Measurements from ENCODE around the gene JDP2.

JDP2 gene

GRCh38 chr14:75476274-75476995 lies 48.6 kb downstream of the JDP2 start:
- Histone ChIP-seq H3K9ac (ENCODE audit: low read length) (no peak overlapping the region), H3K4me1 (ENCODE audit: insufficient read depth, low read length) (peaks cover 12% of the 10 kb centered on the region), H3K27me3 (ENCODE audit: control insufficient read depth in 1 of 2, insufficient read depth in 2 of 2, low read length in 2 of 2) (no peaks in the 10 kb centered on the region), H3K27ac (ENCODE audit: low read depth, low read length) (no peak overlapping the region), H3K4me3 (ENCODE audit: low read depth in 1 of 2, low read length in 2 of 2) (no peak overlapping the region), H3K9me3 (ENCODE audit: low read length) (no peaks in the 10 kb centered on the region), H3K36me3 (ENCODE audit: insufficient read depth, low read length) (peaks cover 10% of the 10 kb centered on the region)

- peaks cover 12% of the 10 kb centered on the region for H3K4me1 ChIP-seq (ENCODE audit: insufficient read depth, low read length)
- no peaks in the 10 kb centered on the region for H3K36me3 ChIP-seq (ENCODE audit: insufficient read depth, low read length)
- no peaks in the 10 kb centered on the region for H3K9me3 ChIP-seq (ENCODE audit: low read length)
- no peak overlapping the region for H3K27ac ChIP-seq (ENCODE audit: low read depth, low read length)
- no peaks in the 10 kb centered on the region for H3K27me3 ChIP-seq (ENCODE audit: control insufficient read depth in 1 of 2, insufficient read depth in 2 of 2, low read length in 2 of 2)
- no peak overlapping the region for H3K9ac ChIP-seq (ENCODE audit: low read length)
- H3K4me3 ChIP-seq (ENCODE audit: low read depth in 1 of 2, low read length in 2 of 2): no peak overlapping the region
Observed at GRCh38 chr14:75477881-75478280, 50.1 kb downstream of the JDP2 start.

- Histone ChIP-seq H3K9ac (ENCODE audit: low read length) (no peak overlapping the region), H3K4me3 (ENCODE audit: low read depth in 1 of 2, low read length in 2 of 2) (no peak overlapping the region), H3K9me3 (ENCODE audit: low read length) (no peaks in the 10 kb centered on the region), H3K4me1 (ENCODE audit: insufficient read depth, low read length) (peaks cover 12% of the 10 kb centered on the region), H3K36me3 (ENCODE audit: insufficient read depth, low read length) (no peaks in the 10 kb centered on the region), H3K27me3 (ENCODE audit: control insufficient read depth in 1 of 2, insufficient read depth in 2 of 2, low read length in 2 of 2) (no peaks in the 10 kb centered on the region), H3K27ac (ENCODE audit: low read depth, low read length) (no peak overlapping the region)
Observed at GRCh38 chr14:75479770-75480600, 52.2 kb downstream of the JDP2 start.

- Histone ChIP-seq H3K9me3 (ENCODE audit: low read length) (no peaks in the 10 kb centered on the region), H3K27ac (ENCODE audit: low read depth, low read length) (no peak overlapping the region), H3K9ac (ENCODE audit: low read length) (no peak overlapping the region), H3K4me3 (ENCODE audit: low read depth in 1 of 2, low read length in 2 of 2) (no peak overlapping the region), H3K4me1 (ENCODE audit: insufficient read depth, low read length) (no peaks in the 10 kb centered on the region), H3K36me3 (ENCODE audit: insufficient read depth, low read length) (no peaks in the 10 kb centered on the region), H3K27me3 (ENCODE audit: control insufficient read depth in 1 of 2, insufficient read depth in 2 of 2, low read length in 2 of 2) (no peaks in the 10 kb centered on the region)
Observed at GRCh38 chr14:75482366-75482765, 54.5 kb downstream of the JDP2 start.

GRCh38 chr14:75484711-75485429 lies 57.0 kb downstream of the JDP2 start:
- no peaks in the 10 kb centered on the region for H3K4me1 ChIP-seq (ENCODE audit: insufficient read depth, low read length)
- H3K27me3 ChIP-seq (ENCODE audit: control insufficient read depth in 1 of 2, insufficient read depth in 2 of 2, low read length in 2 of 2): no peaks in the 10 kb centered on the region
- no peak overlapping the region for H3K27ac ChIP-seq (ENCODE audit: low read depth, low read length)
- H3K9me3 ChIP-seq (ENCODE audit: low read length): no peaks in the 10 kb centered on the region
- no peak overlapping the region for H3K4me3 ChIP-seq (ENCODE audit: low read depth in 1 of 2, low read length in 2 of 2)
- no peaks in the 10 kb centered on the region for H3K36me3 ChIP-seq (ENCODE audit: insufficient read depth, low read length)
- no peak overlapping the region for H3K9ac ChIP-seq (ENCODE audit: low read length)

GRCh38 chr14:75486318-75486717 lies 58.5 kb downstream of the JDP2 start:
- Histone ChIP-seq H3K27me3 (ENCODE audit: control insufficient read depth in 1 of 2, insufficient read depth in 2 of 2, low read length in 2 of 2) (no peaks in the 10 kb centered on the region), H3K27ac (ENCODE audit: low read depth, low read length) (no peak overlapping the region), H3K4me1 (ENCODE audit: insufficient read depth, low read length) (no peaks in the 10 kb centered on the region), H3K36me3 (ENCODE audit: insufficient read depth, low read length) (no peaks in the 10 kb centered on the region), H3K4me3 (ENCODE audit: low read depth in 1 of 2, low read length in 2 of 2) (no peak overlapping the region), H3K9ac (ENCODE audit: low read length) (no peak overlapping the region), H3K9me3 (ENCODE audit: low read length) (no peaks in the 10 kb centered on the region)

- Histone ChIP-seq H3K36me3 (ENCODE audit: insufficient read depth, low read length) (no peaks in the 10 kb centered on the region), H3K4me1 (ENCODE audit: insufficient read depth, low read length) (no peaks in the 10 kb centered on the region), H3K27me3 (ENCODE audit: control insufficient read depth in 1 of 2, insufficient read depth in 2 of 2, low read length in 2 of 2) (no peaks in the 10 kb centered on the region), H3K4me3 (ENCODE audit: low read depth in 1 of 2, low read length in 2 of 2) (no peak overlapping the region), H3K9me3 (ENCODE audit: low read length) (no peaks in the 10 kb centered on the region), H3K9ac (ENCODE audit: low read length) (no peak overlapping the region), H3K27ac (ENCODE audit: low read depth, low read length) (no peak overlapping the region)
Observed at GRCh38 chr14:75487155-75487671, 59.4 kb downstream of the JDP2 start.

GRCh38 chr14:75489480-75489837 lies 61.6 kb downstream of the JDP2 start:
- Histone ChIP-seq H3K36me3 (ENCODE audit: insufficient read depth, low read length) (no peaks in the 10 kb centered on the region), H3K4me1 (ENCODE audit: insufficient read depth, low read length) (no peaks in the 10 kb centered on the region), H3K9me3 (ENCODE audit: low read length) (no peaks in the 10 kb centered on the region), H3K27me3 (ENCODE audit: control insufficient read depth in 1 of 2, insufficient read depth in 2 of 2, low read length in 2 of 2) (no peaks in the 10 kb centered on the region), H3K27ac (ENCODE audit: low read depth, low read length) (no peak overlapping the region), H3K4me3 (ENCODE audit: low read depth in 1 of 2, low read length in 2 of 2) (no peak overlapping the region), H3K9ac (ENCODE audit: low read length) (no peak overlapping the region)

- Histone ChIP-seq H3K27ac (ENCODE audit: low read depth, low read length) (no peak overlapping the region), H3K9me3 (ENCODE audit: low read length) (no peaks in the 10 kb centered on the region), H3K36me3 (ENCODE audit: insufficient read depth, low read length) (no peaks in the 10 kb centered on the region), H3K27me3 (ENCODE audit: control insufficient read depth in 1 of 2, insufficient read depth in 2 of 2, low read length in 2 of 2) (no peaks in the 10 kb centered on the region), H3K9ac (ENCODE audit: low read length) (no peak overlapping the region), H3K4me1 (ENCODE audit: insufficient read depth, low read length) (no peaks in the 10 kb centered on the region), H3K4me3 (ENCODE audit: low read depth in 1 of 2, low read length in 2 of 2) (no peak overlapping the region)
Observed at GRCh38 chr14:75491376-75491978, 63.7 kb downstream of the JDP2 start.

GRCh38 chr14:75492832-75493591 lies 65.2 kb downstream of the JDP2 start:
- no peak overlapping the region for H3K4me3 ChIP-seq (ENCODE audit: low read depth in 1 of 2, low read length in 2 of 2)

More at GRCh38 chr14:75492832-75493591, 65.2 kb downstream of the JDP2 start:
- Histone ChIP-seq H3K36me3 (ENCODE audit: insufficient read depth, low read length) (no peaks in the 10 kb centered on the region), H3K27me3 (ENCODE audit: control insufficient read depth in 1 of 2, insufficient read depth in 2 of 2, low read length in 2 of 2) (no peaks in the 10 kb centered on the region), H3K4me1 (ENCODE audit: insufficient read depth, low read length) (no peaks in the 10 kb centered on the region), H3K9me3 (ENCODE audit: low read length) (no peaks in the 10 kb centered on the region), H3K9ac (ENCODE audit: low read length) (no peak overlapping the region), H3K27ac (ENCODE audit: low read depth, low read length) (no peak overlapping the region)
